Uterus (tissue), 2 donors: ENCODE results near the gene CDON.

Source experiments
- POLR2A ChIP-seq, 2 donors: fragments of 450-650 bp; IDR thresholded peaks; one replicate each; pipeline ENCODE4 v1.6.1; 2016; ENCODE audit warnings: antibody characterized with exemption in 2 of 2, mild to moderate bottlenecking in 1 of 2, moderate library complexity in 1 of 2
- TF ChIP-seq, protein P1 (sequence below), 4 experiments: fragments of 200-600 bp in 2 of 4; fragments of 450-650 bp in 2 of 4; sonication (generic) in 2 of 4; IDR thresholded peaks; one replicate each; pipeline ENCODE4 v1.5.1; 2016 to 2019; ENCODE audit warnings: antibody characterized with exemption in 4 of 4, mild to moderate bottlenecking in 2 of 4, moderate library complexity in 1 of 4

DNA sequence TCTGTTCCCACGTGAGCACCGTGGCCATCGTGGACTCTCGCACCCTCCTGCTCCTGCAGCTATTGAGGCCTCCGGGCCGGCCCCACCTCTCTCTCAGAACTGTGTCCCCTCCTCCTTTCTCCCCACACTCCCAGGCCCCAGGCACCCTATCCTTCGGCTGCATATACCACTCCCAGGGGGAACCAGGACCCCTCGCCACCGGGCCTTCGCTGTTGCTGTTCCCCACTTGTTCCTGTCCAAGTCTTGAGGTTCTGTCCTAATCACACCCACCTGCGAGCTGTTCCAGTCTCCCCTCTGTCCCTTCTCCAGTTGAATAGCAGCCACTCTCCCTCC, 43.0 kb upstream of the CDON start:
- no peak for TF ChIP-seq POLR2A (IDR thresholded peaks at IDR 0.05)
- TF ChIP-seq, protein P1, sequence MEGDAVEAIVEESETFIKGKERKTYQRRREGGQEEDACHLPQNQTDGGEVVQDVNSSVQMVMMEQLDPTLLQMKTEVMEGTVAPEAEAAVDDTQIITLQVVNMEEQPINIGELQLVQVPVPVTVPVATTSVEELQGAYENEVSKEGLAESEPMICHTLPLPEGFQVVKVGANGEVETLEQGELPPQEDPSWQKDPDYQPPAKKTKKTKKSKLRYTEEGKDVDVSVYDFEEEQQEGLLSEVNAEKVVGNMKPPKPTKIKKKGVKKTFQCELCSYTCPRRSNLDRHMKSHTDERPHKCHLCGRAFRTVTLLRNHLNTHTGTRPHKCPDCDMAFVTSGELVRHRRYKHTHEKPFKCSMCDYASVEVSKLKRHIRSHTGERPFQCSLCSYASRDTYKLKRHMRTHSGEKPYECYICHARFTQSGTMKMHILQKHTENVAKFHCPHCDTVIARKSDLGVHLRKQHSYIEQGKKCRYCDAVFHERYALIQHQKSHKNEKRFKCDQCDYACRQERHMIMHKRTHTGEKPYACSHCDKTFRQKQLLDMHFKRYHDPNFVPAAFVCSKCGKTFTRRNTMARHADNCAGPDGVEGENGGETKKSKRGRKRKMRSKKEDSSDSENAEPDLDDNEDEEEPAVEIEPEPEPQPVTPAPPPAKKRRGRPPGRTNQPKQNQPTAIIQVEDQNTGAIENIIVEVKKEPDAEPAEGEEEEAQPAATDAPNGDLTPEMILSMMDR (IDR thresholded peaks at IDR 0.05): no peak
